Activated T-helper 17 cell treated with anti-CD3 and anti-CD28 coated beads, Interleukin-2, amount 50 U/mL, for 72 hours (primary cell): ENCODE data around the gene LECT2. TPM values are rescaled to one million over a fixed set of nuclear protein-coding genes. Genes with fewer than 3 reads are reported as not detected.

Experiments
- ATAC-seq: fragments of 150-1000 bp; cut with Tn5 transposase; replicated peaks from 2 replicates; pipeline ENCODE4 v1.10.0; 2021; ENCODE audit warnings: mild to moderate bottlenecking, moderate library complexity
- H3K27ac Mint-ChIP-seq: one replicate; pipeline ENCODE4 v1.8.0; 2022; ENCODE audit warnings: mixed read lengths
- H3K27me3 Mint-ChIP-seq: one replicate; pipeline ENCODE4 v1.8.0; 2022; ENCODE audit warnings: mixed read lengths
- H3K36me3 Mint-ChIP-seq: one replicate; pipeline ENCODE4 v1.8.0; 2022; ENCODE audit warnings: low read depth, mild to moderate bottlenecking, mixed read lengths
- H3K4me1 Mint-ChIP-seq: one replicate; pipeline ENCODE4 v1.8.0; 2022; ENCODE audit warnings: mixed read lengths
- H3K4me3 Mint-ChIP-seq: one replicate; pipeline ENCODE4 v1.8.0; 2022; ENCODE audit warnings: mild to moderate bottlenecking, mixed read lengths
- H3K9me3 Mint-ChIP-seq: one replicate; pipeline ENCODE4 v1.8.0; 2022; ENCODE audit warnings: mixed read lengths
- total RNA-seq, 2 donors: library from RNA; stranded (reverse); gene quantifications; one replicate each; pipeline ENCODE4 v1.2.3, GENCODE V29; 2022

LECT2 gene
- not detected for total RNA-seq

DNA sequence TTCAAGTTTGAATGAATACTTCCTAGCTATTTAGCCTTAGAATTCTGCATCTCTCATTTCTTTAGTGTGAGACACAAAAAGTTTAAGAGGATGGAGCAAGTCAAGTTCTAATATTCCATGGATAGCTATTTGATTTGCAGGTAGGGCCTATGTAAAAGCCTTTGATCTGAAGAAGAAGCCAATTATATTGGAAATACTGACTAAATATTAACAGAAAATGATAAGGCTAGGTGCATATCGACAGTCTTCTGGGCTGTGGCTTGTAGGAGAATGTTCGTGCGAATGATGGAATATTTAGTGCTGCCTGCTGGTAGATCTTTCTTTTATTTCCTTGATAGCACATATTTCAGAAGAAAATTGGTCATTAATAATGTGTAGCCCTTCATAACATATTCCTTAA is at the start of gene LECT2:
Gene LECT2 (minus strand): TSS at position 85 of the 400 bp plus-strand sequence. CDS start 150 bp downstream, outside the sequence.
- H3K4me3 Mint-ChIP-seq = no peak within 1 kb of the TSS
- H3K9me3 Mint-ChIP-seq = no peaks in the 10 kb centered on the region
- H3K4me1 Mint-ChIP-seq = no peaks in the 10 kb centered on the region
- peaks cover 22% of the 10 kb centered on the region for H3K27me3 Mint-ChIP-seq
- ATAC-seq = no peak
- no peaks in the 10 kb centered on the region for H3K36me3 Mint-ChIP-seq
- H3K27ac Mint-ChIP-seq = no peak within 1 kb of the TSS

DNA sequence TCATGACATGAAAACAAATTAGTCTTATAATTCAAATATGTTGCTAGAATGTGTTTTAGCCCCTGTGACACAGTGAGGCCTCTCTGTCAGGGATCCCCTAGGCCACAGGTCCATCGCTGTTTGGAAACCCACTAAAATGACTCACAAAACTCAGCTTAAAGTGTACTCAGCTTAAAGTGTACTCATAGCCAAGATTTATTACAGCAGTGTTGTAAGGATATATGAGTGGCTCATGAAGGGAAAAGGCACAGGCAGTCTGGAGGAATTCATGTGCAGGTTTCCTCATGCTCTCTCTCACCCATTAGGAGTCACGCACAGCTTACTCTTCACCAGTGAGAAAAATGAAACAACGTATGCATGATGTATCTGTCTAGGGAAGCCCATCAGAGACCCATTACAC is 49.7 kb upstream of the LECT2 start:
- H3K4me3 Mint-ChIP-seq = no peak overlapping the region
- no peaks in the 10 kb centered on the region for H3K4me1 Mint-ChIP-seq
- H3K27ac Mint-ChIP-seq = no peak overlapping the region
- no peaks in the 10 kb centered on the region for H3K36me3 Mint-ChIP-seq
- H3K27me3 Mint-ChIP-seq = peaks cover 15% of the 10 kb centered on the region
- no peaks in the 10 kb centered on the region for H3K9me3 Mint-ChIP-seq
- no peak for ATAC-seq

DNA sequence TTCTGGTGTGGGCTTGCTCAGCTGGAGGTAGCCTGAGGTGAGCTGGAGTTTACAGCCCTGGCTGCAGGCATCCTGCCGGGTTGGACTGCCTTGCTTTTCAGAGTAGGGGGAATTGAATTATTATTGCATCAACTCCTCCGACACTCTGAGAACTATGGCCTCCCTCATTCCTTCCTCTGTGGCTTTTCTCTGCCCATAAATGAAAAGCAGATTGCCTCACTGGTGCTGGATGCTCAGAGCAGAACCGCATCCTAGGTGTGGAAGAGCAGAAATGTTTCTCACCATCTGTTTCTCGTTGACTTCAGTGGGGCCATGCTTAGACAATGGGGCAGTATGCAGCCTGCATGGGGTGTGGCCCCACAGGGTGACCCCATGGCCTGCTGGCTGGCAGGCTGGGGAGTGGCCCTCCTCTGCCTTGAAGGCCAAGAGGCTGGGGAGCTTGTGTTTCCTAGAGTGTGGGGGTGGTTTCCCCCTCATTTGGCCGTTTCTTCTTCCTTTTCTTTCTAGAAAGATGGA is 46.7 kb upstream of the LECT2 start:
- no peaks in the 10 kb centered on the region for H3K9me3 Mint-ChIP-seq

DNA sequence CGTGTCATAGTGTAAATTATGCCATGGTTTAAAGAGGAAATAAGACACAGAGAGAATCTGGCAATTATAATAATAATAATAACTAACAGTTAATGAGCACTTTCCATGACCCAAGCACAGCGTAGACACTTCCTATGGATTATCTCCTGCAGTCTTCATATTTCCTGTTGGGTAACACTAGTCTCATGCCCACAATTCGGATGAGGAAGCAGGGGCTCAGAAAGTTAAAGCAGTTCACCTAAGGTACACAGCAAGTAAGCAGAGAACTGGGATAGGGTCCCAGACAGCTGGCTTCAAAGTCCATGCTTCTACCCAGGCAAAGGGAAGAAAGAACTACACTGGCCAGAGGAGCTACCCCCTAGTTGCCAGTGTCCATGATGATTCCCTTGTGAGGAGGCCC is 46.1 kb upstream of the LECT2 start:
- no peak overlapping the region for H3K4me3 Mint-ChIP-seq
- peaks cover 13% of the 10 kb centered on the region for H3K27me3 Mint-ChIP-seq
- H3K36me3 Mint-ChIP-seq = no peaks in the 10 kb centered on the region

More for the DNA sequence above, 46.7 kb upstream of the LECT2 start:
- H3K4me1 Mint-ChIP-seq = no peaks in the 10 kb centered on the region
- ATAC-seq = no peak
- H3K27me3 Mint-ChIP-seq = peaks cover 9% of the 10 kb centered on the region
- H3K36me3 Mint-ChIP-seq = no peaks in the 10 kb centered on the region
- no peak overlapping the region for H3K27ac Mint-ChIP-seq
- H3K4me3 Mint-ChIP-seq = no peak overlapping the region

GRCh38 chr5:136000147-136000546 is 45.4 kb upstream of the LECT2 start:
- peaks cover 13% of the 10 kb centered on the region for H3K27me3 Mint-ChIP-seq
- no peaks in the 10 kb centered on the region for H3K4me1 Mint-ChIP-seq
- H3K4me3 Mint-ChIP-seq = no peak overlapping the region
- no peak for ATAC-seq
- no peaks in the 10 kb centered on the region for H3K9me3 Mint-ChIP-seq
- H3K36me3 Mint-ChIP-seq = no peaks in the 10 kb centered on the region
- H3K27ac Mint-ChIP-seq = no peak overlapping the region

More for the DNA sequence above, 46.1 kb upstream of the LECT2 start:
- Mint-ChIP-seq H3K9me3 (no peaks in the 10 kb centered on the region), H3K4me1 (no peaks in the 10 kb centered on the region), H3K27ac (no peak overlapping the region)
- ATAC-seq = no peak

DNA sequence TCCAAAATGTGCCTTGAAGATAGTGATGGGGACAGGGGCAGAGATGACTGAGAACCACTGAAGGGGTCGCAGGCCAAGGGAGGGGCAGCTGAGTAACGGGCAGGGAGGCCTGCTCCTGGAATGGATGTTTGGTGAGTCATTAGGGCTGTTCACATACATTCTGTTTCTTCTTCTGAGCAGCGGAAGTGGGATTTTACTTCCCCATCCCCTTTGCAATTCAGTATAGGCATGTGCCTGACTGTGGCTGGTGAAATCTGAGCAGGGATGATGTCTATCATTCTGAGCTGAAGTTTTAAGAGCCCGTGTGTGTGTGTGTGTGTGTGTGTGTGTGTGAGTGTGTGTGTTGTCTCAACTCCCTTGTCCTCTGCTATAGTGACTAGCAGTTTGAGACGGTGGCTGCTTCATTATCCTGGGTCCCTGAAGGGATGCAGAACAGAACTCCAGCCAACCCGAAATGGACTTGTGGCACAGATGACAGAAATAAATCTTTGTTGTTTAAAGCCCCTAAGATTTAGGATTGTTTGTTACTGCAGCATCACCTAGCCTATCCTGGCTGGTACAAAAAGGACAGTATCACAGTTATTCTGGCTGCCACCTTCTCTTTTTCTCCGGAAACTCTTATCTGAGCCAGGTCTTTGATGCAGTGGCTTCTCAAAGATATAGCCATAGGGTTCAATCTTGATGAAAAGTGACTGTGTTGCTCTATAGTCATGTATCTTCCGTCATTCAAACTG is 44.8 kb upstream of the LECT2 start:
- no peak for ATAC-seq
- Mint-ChIP-seq H3K4me3 (no peak overlapping the region), H3K4me1 (no peaks in the 10 kb centered on the region), H3K27ac (no peak overlapping the region), H3K36me3 (no peaks in the 10 kb centered on the region), H3K9me3 (no peaks in the 10 kb centered on the region), H3K27me3 (peaks cover 17% of the 10 kb centered on the region)

DNA sequence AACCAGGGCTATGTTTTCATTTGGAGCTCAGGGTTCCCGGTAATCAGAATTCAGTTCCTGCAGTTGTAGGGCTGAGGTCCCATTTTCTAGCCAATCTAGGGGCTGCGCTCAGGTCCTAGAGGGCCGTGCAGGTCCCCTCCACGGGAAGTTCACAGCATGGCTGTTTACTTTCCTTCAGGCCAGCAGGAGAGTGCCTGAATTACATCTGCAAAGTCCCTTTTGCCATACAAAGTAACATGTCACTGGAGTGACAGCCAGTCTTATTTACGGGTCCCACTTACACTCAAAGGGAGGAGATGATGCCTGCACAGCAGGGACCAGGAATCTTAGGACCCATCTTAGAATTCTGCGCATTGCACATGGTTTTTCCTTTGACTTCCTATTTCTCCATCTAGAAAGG is 44.1 kb upstream of the LECT2 start:
- Mint-ChIP-seq H3K27ac (no peak overlapping the region), H3K36me3 (no peaks in the 10 kb centered on the region), H3K27me3 (peaks cover 17% of the 10 kb centered on the region), H3K4me3 (no peak overlapping the region), H3K9me3 (no peaks in the 10 kb centered on the region), H3K4me1 (no peaks in the 10 kb centered on the region)
- no peak for ATAC-seq

DNA sequence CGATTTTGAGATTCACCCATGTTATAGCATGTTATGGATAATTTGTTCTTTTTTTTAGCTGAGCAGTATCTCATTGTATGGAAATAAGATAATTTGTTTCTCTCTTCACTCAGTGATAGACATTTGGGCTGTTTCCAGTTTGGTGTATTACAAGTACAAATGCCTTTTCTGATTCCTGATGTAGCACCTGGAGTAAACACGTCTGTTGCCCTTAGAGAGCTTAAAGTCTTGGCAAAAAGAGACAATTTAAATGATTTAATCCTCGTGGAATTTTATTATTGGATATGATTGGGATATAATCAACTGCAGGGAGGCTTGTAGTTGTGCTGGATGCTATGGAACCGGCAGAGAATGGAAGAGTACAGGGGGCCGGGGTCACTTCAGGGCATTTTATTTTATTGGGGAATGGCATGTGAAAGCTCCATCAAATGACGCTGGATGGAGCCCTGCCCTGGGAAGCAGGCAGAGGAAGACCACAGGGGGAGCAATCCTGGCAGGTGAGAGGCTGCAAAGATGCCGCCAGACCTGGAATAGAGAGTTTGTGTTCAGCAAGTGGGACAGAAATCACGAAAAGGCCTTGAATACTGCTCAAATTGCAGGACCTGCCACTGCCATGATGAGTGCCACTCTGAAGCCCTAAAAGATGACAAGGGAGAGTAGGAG is 43.0 kb upstream of the LECT2 start:
- H3K9me3 Mint-ChIP-seq = no peaks in the 10 kb centered on the region
- H3K4me1 Mint-ChIP-seq = no peaks in the 10 kb centered on the region

DNA sequence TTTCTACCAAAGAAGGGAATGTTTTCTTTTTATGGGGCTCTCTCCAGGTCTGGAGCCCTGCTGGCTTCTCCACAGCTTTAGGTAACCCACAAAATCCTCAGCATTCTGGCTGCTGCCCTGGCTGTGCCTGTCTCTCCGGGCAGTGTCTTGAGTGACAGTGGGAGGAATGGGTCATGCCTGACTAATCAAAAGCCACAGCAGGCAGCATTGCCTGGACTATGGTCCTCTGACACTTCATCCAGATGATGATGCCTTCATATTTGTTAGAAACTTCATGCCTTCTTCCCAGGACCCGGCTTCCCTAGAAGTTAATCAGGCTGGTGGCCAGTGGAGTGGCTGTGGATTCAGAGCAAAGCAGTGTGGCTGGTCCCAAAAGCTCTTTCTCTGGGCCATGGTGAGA is 41.8 kb upstream of the LECT2 start:
- no peaks in the 10 kb centered on the region for H3K36me3 Mint-ChIP-seq
- H3K4me3 Mint-ChIP-seq = no peak overlapping the region
- H3K27me3 Mint-ChIP-seq = peaks cover 17% of the 10 kb centered on the region
- H3K27ac Mint-ChIP-seq = no peak overlapping the region
- no peak for ATAC-seq
- no peaks in the 10 kb centered on the region for H3K9me3 Mint-ChIP-seq
- H3K4me1 Mint-ChIP-seq = no peaks in the 10 kb centered on the region

More for the DNA sequence above, 43.0 kb upstream of the LECT2 start:
- no peak for ATAC-seq
- H3K4me3 Mint-ChIP-seq = no peak overlapping the region
- H3K27ac Mint-ChIP-seq = no peak overlapping the region
- peaks cover 17% of the 10 kb centered on the region for H3K27me3 Mint-ChIP-seq
- H3K36me3 Mint-ChIP-seq = no peaks in the 10 kb centered on the region

- Mint-ChIP-seq H3K36me3 (no peaks in the 10 kb centered on the region), H3K4me1 (no peaks in the 10 kb centered on the region), H3K4me3 (no peak overlapping the region), H3K27ac (no peak overlapping the region), H3K9me3 (no peaks in the 10 kb centered on the region), H3K27me3 (peaks cover 20% of the 10 kb centered on the region)
- no peak for ATAC-seq
These were observed 41.2 kb upstream of the LECT2 start for GRCh38 chr5:135995976-135996375.

GRCh38 chr5:135993880-135994636 is 39.3 kb upstream of the LECT2 start:
- no peaks in the 10 kb centered on the region for H3K36me3 Mint-ChIP-seq
- no peaks in the 10 kb centered on the region for H3K9me3 Mint-ChIP-seq
- no peaks in the 10 kb centered on the region for H3K4me1 Mint-ChIP-seq
- ATAC-seq = no peak
- H3K4me3 Mint-ChIP-seq = no peak overlapping the region
- no peak overlapping the region for H3K27ac Mint-ChIP-seq
- H3K27me3 Mint-ChIP-seq = peaks cover 24% of the 10 kb centered on the region

GRCh38 chr5:135993335-135993879 is 38.6 kb upstream of the LECT2 start:
- Mint-ChIP-seq H3K27me3 (peaks cover 26% of the 10 kb centered on the region), H3K27ac (no peak overlapping the region), H3K9me3 (no peaks in the 10 kb centered on the region), H3K36me3 (no peaks in the 10 kb centered on the region), H3K4me1 (no peaks in the 10 kb centered on the region), H3K4me3 (no peak overlapping the region)
- peak; percentile 7 for ATAC-seq

GRCh38 chr5:135991429-135991828 is 36.6 kb upstream of the LECT2 start:
- H3K4me1 Mint-ChIP-seq = no peaks in the 10 kb centered on the region
- no peaks in the 10 kb centered on the region for H3K9me3 Mint-ChIP-seq
- H3K27ac Mint-ChIP-seq = no peak overlapping the region
- ATAC-seq = no peak
- no peak overlapping the region for H3K4me3 Mint-ChIP-seq
- peaks cover 25% of the 10 kb centered on the region for H3K27me3 Mint-ChIP-seq
- no peaks in the 10 kb centered on the region for H3K36me3 Mint-ChIP-seq

- no peaks in the 10 kb centered on the region for H3K4me1 Mint-ChIP-seq
- no peaks in the 10 kb centered on the region for H3K9me3 Mint-ChIP-seq
- H3K27ac Mint-ChIP-seq = no peak overlapping the region
- peaks cover 26% of the 10 kb centered on the region for H3K27me3 Mint-ChIP-seq
- no peak for ATAC-seq
- H3K36me3 Mint-ChIP-seq = no peaks in the 10 kb centered on the region
- no peak overlapping the region for H3K4me3 Mint-ChIP-seq
These were observed 35.9 kb upstream of the LECT2 start for GRCh38 chr5:135990528-135991255.
